GM18868 (cell line): Measurements from ENCODE around the gene CCDC89.
"Not testable (repeated sequence)": the region's sequence is repeated elsewhere in the genome, so short reads cannot be mapped to it uniquely, and the experiment has no call there.

Source experiments
- ATAC-seq: cut with Tn5 transposase; IDR thresholded peaks from one replicate; pipeline ENCODE4 v1.9.1; 2021; ENCODE audit warnings: mild to moderate bottlenecking, moderate library complexity; ENCODE audit not compliant: unreplicated experiment

Gene CCDC89

DNA sequence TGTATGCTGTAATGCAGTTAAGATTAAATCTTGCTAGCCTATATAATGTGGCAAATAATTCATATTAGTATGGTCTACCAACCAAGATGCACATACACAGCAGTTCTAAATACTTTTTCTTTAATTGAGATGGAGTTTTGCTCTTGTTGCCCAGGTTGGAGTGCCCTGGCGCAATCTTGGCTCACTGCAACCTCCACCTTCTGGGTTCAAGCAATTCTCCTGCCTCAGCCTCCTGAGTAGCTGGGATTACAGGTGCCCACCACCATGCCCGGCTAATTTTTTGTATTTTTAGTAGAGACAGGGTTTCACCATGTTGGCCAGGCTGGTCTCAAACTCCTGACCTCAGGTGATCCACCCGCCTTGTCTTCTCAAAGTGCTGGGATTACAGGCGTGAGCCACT, 31.7 kb downstream of the CCDC89 start:
- ATAC-seq, result not testable (repeated sequence)

DNA sequence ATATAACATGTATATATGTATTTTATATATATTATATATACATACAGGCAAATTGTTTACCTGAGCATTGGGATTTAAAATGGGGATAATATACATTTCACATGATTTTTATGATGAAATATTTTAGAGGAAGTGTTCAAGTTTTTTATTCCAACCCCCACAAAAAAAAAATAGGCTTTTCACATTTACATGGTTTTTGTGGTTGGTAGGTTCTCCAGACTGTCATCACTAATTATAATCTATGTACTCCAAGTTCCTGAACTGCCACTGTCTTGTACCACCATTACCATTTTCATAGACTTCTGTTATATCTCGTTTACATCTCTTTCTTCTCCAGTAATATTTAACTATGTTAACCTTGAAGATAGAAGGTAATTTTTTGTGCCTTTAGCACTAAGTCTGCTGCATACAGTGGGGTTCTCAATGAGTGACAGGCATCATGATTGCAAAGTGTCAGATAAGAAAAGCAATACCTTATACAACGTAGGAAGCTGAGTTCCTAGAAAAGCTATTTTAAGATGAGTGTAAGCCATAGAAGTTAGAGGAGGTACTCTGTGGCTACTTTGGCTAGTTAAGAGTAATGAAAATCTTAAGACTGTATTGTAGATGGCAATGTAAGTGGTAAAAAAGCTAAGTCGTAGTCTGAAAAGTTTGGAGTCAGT, 33.1 kb downstream of the CCDC89 start:
- ATAC-seq, result no peak

DNA sequence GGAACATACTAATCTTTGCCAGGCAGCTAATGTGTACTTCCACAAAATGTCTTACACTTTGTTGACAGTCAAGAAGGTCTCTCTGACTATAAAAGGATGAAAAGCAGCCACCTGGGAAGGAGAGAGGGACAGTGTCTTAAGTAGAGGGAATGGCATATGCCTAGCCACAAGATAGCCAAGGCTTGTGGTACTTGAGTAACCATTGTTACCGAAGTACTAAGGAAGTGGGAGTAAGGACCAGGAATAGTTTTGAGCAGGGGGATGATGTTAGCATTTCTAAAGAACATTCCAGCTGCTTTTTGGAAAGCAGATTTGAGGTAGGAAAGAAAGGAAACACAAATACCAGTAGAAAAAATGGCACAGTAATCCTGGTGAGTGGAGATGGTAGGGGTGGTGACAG, 34.9 kb downstream of the CCDC89 start:
- ATAC-seq, result no peak

DNA sequence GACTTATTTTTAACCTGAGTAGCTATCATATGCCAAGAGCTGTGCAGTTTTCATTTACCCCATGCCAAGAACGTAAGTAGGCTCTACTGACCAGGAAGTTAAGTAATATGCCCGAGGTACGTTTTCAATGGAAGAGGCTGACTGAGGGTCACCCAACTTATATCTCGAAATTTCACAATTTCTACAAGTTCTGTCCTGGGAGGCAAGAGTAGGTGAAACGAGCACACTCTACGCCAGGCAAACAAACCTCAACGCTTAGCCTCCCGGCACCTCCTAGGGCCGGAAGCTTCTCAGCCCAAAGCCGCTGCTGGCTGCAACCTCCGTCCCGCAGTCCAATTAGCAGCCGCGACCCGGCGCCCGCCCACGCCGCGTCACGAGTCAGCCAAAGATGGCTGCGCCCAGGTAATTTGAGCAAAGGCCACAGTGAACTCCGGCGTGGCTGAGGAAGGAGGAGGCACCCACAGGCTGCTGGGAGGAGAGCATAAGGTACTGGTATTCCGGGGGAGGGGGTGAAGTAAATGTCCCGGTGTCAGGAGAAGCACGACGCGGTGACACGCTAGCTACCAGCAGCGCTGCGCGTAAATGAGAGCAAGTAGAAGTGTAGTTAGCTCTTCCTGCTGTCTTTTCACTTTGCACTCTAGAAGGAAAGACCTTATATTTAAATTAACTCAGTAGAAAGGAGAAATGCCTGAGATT, 38.2 kb downstream of the CCDC89 start, which contains the start of gene TMEM126A:
Gene TMEM126A (plus strand): TSS at position 364 of the 696 bp plus-strand sequence. CDS start 2,289 bp downstream, outside the sequence.
- peak; percentile 99 for ATAC-seq

DNA sequence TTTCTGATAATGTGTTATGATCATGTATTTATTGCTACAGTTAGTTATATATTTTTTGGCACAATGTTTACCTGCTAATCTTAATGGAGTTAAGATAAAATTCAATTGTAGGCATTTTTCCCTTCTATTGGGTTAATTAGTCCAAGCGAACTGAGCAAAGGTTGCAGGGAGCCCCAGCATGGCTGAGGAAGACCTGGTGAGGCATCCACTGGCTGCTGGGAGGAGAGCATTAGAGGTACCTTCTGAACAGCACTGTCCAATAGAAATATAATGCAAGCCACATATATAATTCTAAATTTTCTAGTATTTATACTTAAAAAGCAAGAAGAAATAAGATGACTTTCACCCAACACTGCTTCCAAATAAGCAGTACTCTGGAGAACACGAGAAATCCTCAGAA, 38.9 kb downstream of the CCDC89 start:
- peak; percentile 10 for ATAC-seq

DNA sequence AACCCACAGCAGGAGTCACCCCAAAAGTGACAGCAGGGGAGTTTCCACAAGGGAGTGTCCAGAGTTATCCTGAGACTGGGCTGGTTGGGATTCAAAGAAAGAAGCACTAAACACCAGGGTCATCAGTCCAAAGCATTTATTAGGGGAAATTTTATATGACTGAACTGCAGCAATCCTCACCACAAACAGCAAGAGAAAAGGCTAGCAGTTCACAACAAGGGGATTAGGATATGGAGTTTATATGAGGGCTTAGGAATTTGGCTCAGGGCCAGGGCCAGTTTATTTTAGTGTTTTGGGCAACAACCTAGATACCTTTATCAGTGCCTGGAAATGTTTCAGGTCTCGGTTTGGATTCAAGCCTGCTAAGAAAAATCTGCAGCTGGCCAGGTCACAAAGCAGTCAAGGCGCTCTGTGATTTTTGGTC, 42.8 kb downstream of the CCDC89 start:
- ATAC-seq, result no peak

DNA sequence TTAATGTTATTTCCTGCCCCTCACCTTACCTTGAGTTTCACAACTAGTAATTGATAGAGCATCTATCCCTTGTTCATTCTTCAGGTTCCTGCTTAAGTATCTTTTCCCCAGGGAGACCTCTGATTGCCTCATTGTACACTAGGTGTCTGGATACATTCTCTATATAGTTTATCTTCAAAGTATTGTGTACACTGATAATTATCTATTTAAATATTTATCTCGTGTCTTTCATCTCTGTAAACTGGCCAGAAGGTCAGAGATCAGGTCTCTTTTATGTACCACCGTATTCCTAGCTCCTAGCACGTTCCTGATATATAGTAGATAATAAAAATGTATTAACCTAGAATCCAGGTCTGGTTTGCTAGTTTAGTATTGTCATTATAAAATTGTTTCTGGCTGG, 51.2 kb downstream of the CCDC89 start:
- no peak for ATAC-seq
